ENCODE results near the gene SOX2.

DNA sequence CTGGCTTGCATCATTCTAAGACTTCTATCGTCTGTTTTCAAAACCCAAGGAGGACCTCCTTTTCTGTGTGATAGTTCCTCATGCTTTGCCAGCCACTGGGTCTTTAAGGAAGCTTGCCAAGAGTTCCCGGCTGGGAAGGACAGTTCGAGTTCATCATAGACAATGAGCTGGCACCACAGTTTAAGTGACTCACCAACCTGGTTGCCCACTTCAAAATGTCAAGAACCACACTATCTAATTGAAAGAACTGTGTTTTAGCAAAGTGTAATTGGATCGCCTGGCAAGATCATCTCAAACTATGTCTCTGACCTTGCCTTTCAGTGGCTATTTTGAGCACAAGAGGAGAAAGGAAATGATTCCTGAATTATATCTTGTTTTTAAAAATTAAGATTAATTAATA, 27.9 kb downstream of the SOX2 start:
- TF ChIP-seq KDM5B (CRISPR knock-in tag; IDR thresholded peaks at IDR 0.05; ENCODE audit: borderline replicate concordance): no peak
- TF ChIP-seq MBNL3 (CRISPR knock-in tag; conservative IDR thresholded peaks at IDR 0.05): no peak
- TF ChIP-seq, protein P1, sequence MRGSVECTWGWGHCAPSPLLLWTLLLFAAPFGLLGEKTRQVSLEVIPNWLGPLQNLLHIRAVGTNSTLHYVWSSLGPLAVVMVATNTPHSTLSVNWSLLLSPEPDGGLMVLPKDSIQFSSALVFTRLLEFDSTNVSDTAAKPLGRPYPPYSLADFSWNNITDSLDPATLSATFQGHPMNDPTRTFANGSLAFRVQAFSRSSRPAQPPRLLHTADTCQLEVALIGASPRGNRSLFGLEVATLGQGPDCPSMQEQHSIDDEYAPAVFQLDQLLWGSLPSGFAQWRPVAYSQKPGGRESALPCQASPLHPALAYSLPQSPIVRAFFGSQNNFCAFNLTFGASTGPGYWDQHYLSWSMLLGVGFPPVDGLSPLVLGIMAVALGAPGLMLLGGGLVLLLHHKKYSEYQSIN (CRISPR knock-in tag; IDR thresholded peaks at IDR 0.05; ENCODE audit: borderline replicate concordance): no peak
- TF ChIP-seq FOSL1 (CRISPR knock-in tag; IDR thresholded peaks at IDR 0.05; ENCODE audit: borderline replicate concordance): no peak
- TF ChIP-seq, protein P2, sequence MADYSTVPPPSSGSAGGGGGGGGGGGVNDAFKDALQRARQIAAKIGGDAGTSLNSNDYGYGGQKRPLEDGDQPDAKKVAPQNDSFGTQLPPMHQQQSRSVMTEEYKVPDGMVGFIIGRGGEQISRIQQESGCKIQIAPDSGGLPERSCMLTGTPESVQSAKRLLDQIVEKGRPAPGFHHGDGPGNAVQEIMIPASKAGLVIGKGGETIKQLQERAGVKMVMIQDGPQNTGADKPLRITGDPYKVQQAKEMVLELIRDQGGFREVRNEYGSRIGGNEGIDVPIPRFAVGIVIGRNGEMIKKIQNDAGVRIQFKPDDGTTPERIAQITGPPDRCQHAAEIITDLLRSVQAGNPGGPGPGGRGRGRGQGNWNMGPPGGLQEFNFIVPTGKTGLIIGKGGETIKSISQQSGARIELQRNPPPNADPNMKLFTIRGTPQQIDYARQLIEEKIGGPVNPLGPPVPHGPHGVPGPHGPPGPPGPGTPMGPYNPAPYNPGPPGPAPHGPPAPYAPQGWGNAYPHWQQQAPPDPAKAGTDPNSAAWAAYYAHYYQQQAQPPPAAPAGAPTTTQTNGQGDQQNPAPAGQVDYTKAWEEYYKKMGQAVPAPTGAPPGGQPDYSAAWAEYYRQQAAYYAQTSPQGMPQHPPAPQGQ (CRISPR knock-in tag; IDR thresholded peaks at IDR 0.05; ENCODE audit: borderline replicate concordance): no peak
- TF ChIP-seq, protein P3, sequence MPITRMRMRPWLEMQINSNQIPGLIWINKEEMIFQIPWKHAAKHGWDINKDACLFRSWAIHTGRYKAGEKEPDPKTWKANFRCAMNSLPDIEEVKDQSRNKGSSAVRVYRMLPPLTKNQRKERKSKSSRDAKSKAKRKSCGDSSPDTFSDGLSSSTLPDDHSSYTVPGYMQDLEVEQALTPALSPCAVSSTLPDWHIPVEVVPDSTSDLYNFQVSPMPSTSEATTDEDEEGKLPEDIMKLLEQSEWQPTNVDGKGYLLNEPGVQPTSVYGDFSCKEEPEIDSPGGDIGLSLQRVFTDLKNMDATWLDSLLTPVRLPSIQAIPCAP (CRISPR knock-in tag; IDR thresholded peaks at IDR 0.05; ENCODE audit: low read depth): no peak
- no peak for TF ChIP-seq NCOR1 (IDR thresholded peaks at IDR 0.05; ENCODE audit: borderline replicate concordance, low read length)
- no peak for TF ChIP-seq ZNF121 (CRISPR knock-in tag; IDR thresholded peaks at IDR 0.05)
- no peak for TF ChIP-seq MYNN (CRISPR knock-in tag; IDR thresholded peaks at IDR 0.05; ENCODE audit: low read depth)
- no peak for TF ChIP-seq JUN (CRISPR knock-in tag; IDR thresholded peaks at IDR 0.05)
- TF ChIP-seq, protein P4, sequence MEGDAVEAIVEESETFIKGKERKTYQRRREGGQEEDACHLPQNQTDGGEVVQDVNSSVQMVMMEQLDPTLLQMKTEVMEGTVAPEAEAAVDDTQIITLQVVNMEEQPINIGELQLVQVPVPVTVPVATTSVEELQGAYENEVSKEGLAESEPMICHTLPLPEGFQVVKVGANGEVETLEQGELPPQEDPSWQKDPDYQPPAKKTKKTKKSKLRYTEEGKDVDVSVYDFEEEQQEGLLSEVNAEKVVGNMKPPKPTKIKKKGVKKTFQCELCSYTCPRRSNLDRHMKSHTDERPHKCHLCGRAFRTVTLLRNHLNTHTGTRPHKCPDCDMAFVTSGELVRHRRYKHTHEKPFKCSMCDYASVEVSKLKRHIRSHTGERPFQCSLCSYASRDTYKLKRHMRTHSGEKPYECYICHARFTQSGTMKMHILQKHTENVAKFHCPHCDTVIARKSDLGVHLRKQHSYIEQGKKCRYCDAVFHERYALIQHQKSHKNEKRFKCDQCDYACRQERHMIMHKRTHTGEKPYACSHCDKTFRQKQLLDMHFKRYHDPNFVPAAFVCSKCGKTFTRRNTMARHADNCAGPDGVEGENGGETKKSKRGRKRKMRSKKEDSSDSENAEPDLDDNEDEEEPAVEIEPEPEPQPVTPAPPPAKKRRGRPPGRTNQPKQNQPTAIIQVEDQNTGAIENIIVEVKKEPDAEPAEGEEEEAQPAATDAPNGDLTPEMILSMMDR (CRISPR knock-in tag; IDR thresholded peaks at IDR 0.05): no peak
- TF ChIP-seq RNF2 (conservative IDR thresholded peaks at IDR 0.05; ENCODE audit: low read depth): no peak
- TF ChIP-seq, protein P5, sequence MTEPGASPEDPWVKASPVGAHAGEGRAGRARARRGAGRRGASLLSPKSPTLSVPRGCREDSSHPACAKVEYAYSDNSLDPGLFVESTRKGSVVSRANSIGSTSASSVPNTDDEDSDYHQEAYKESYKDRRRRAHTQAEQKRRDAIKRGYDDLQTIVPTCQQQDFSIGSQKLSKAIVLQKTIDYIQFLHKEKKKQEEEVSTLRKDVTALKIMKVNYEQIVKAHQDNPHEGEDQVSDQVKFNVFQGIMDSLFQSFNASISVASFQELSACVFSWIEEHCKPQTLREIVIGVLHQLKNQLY (CRISPR knock-in tag; IDR thresholded peaks at IDR 0.05): no peak
- no peak for TF ChIP-seq CHD2 (IDR thresholded peaks at IDR 0.05; ENCODE audit: low read depth, low read length)
